Measurements from ENCODE around the gene FREM2.

DNA sequence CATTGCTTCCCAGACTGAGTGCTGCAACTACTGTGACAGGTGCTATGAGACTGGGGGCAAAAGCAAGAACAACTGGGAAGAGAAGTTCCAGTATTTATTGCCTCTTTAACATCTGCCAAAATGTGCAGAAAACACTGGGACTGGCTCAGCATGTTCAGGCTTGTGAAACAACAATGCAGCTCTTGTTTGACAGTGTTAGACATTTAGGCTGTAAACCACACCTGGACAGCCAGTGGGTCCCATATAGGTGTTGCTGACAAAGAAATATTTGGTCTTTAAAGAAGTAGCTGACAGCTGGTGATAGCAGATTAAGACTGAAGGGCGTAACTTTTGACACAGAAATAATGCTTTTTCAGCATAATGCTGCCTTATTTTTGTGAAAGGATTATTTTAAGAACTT, 215.7 kb downstream of the FREM2 start:
- TF ChIP-seq, protein P1, sequence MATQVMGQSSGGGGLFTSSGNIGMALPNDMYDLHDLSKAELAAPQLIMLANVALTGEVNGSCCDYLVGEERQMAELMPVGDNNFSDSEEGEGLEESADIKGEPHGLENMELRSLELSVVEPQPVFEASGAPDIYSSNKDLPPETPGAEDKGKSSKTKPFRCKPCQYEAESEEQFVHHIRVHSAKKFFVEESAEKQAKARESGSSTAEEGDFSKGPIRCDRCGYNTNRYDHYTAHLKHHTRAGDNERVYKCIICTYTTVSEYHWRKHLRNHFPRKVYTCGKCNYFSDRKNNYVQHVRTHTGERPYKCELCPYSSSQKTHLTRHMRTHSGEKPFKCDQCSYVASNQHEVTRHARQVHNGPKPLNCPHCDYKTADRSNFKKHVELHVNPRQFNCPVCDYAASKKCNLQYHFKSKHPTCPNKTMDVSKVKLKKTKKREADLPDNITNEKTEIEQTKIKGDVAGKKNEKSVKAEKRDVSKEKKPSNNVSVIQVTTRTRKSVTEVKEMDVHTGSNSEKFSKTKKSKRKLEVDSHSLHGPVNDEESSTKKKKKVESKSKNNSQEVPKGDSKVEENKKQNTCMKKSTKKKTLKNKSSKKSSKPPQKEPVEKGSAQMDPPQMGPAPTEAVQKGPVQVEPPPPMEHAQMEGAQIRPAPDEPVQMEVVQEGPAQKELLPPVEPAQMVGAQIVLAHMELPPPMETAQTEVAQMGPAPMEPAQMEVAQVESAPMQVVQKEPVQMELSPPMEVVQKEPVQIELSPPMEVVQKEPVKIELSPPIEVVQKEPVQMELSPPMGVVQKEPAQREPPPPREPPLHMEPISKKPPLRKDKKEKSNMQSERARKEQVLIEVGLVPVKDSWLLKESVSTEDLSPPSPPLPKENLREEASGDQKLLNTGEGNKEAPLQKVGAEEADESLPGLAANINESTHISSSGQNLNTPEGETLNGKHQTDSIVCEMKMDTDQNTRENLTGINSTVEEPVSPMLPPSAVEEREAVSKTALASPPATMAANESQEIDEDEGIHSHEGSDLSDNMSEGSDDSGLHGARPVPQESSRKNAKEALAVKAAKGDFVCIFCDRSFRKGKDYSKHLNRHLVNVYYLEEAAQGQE (IDR thresholded peaks at IDR 0.05; ENCODE audit: insufficient read depth in 1 of 2, low read depth in 2 of 2, low read length in 2 of 2), result no peak
- TF ChIP-seq SIN3A (IDR thresholded peaks at IDR 0.05; ENCODE audit: borderline replicate concordance, insufficient read depth, low read length) (no peak), POLR2AphosphoS5 (IDR thresholded peaks at IDR 0.05; ENCODE audit: low read depth, low read length) (no peak)
